LNCaP clone FGC (cell line): Measurements from ENCODE around the gene PTPN2.

Source experiments
- DNase-seq: peaks from one replicate; pipeline ENCODE4 v3.0.0-alpha.2; 2011; ENCODE audit warnings: low read depth
- H3K4me3 ChIP-seq: 2 replicates; pipeline ENCODE4 v1.5.1; 2011; ENCODE audit warnings: mild to moderate bottlenecking, low read depth, low read length, control low read depth
- CTCF ChIP-seq: IDR thresholded peaks from 2 replicates; pipeline ENCODE4 v1.5.1; 2012; ENCODE audit warnings: mild to moderate bottlenecking; ENCODE audit not compliant: control insufficient read depth, insufficient read depth; ENCODE audit errors: extremely low read depth

PTPN2 gene

GRCh38 chr18:12769644-12770440 lies 114.2 kb downstream of the PTPN2 start:
- no peak for DNase-seq
- TF ChIP-seq CTCF, result no peak
- H3K4me3 ChIP-seq, result no peak overlapping the region

GRCh38 chr18:12769136-12769535 lies 114.9 kb downstream of the PTPN2 start:
- TF ChIP-seq CTCF, result no peak
- H3K4me3 ChIP-seq, result no peak overlapping the region
- DNase-seq, result no peak

GRCh38 chr18:12768625-12769024 lies 115.4 kb downstream of the PTPN2 start:
- H3K4me3 ChIP-seq, result no peak overlapping the region
- DNase-seq, result no peak
- TF ChIP-seq CTCF, result no peak

- no peak overlapping the region for H3K4me3 ChIP-seq
- no peak for TF ChIP-seq CTCF
- DNase-seq, result no peak
These were observed 116.4 kb downstream of the PTPN2 start for GRCh38 chr18:12767580-12768155.

GRCh38 chr18:12766986-12767433 lies 117.0 kb downstream of the PTPN2 start:
- no peak for TF ChIP-seq CTCF
- H3K4me3 ChIP-seq, result no peak overlapping the region
- no peak for DNase-seq

- no peak for DNase-seq
- H3K4me3 ChIP-seq, result no peak overlapping the region
- no peak for TF ChIP-seq CTCF
These were observed 118.5 kb downstream of the PTPN2 start for GRCh38 chr18:12765586-12765985.
